ENCODE results near the gene A2M. TPM values are rescaled to one million over a fixed set of nuclear protein-coding genes. Genes with fewer than 3 reads are reported as not detected.

A2M gene
- polyA plus RNA-seq, 2 of the 4 experiments (the other 2 are of a cell fraction) = not detected

DNA sequence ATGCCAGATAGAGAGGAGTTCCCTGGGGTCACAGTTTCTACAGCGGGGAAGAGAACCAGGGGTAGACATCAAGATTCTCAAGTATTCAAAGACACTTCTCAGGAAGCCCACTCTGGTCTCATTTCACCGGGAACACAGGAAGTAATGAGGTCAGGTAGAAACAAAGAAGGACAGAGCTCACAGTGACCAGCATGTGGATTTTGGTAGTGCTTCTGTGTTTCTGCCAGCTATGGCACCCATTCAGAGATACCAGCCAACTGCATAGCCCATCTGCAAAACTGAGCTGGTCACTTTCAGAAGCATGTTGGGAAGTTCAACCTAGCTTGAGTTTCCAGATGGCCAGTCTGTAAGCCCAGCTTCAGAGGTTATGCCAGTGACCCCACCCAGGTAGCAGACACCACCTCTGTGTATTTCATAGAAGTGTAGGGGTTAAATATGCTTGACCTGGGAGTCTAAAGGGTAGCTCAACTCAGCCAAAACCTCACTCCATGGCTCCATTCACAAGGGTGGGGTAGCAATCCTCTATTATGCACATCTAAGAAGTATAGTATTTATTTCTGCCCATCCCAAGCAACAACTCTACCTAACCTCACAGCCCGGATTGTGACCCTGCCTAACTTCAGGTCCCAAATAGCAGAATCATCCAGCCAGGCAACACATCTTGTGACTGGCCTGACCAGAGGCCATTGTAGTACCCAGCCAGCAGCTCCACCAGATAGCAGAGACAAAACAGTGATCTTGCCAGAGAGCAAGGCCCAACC lies 33.9 kb downstream of the A2M start (continued):
- TF ChIP-seq RARB (CRISPR knock-in tag; IDR thresholded peaks at IDR 0.05) (no peak), HOXB13 (CRISPR knock-in tag; IDR thresholded peaks at IDR 0.05; ENCODE audit: low read depth) (no peak), CBX8 (IDR thresholded peaks at IDR 0.05) (no peak), ESRRA (IDR thresholded peaks at IDR 0.05; ENCODE audit: borderline replicate concordance, low read length) (no peak), CBX2 (IDR thresholded peaks at IDR 0.05; ENCODE audit: borderline replicate concordance, low read depth) (no peak), KDM5A (IDR thresholded peaks at IDR 0.05) (no peak), TP53 (CRISPR knock-in tag; IDR thresholded peaks at IDR 0.05) (no peak), RCOR1 (IDR thresholded peaks at IDR 0.05; ENCODE audit: low read depth, low read length) (no peak)
- TF ChIP-seq, protein P1, sequence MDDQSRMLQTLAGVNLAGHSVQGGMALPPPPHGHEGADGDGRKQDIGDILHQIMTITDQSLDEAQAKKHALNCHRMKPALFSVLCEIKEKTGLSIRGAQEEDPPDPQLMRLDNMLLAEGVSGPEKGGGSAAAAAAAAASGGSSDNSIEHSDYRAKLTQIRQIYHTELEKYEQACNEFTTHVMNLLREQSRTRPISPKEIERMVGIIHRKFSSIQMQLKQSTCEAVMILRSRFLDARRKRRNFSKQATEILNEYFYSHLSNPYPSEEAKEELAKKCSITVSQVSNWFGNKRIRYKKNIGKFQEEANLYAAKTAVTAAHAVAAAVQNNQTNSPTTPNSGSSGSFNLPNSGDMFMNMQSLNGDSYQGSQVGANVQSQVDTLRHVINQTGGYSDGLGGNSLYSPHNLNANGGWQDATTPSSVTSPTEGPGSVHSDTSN (IDR thresholded peaks at IDR 0.05) = no peak

- WGBS (ENCODE audit: missing lambda C conversion rate) = 43% methylated on average over 5 of the region's 5 CpGs
- POLR2A ChIA-PET = interaction anchor here (0.5 kb wide), 1 partner anchor 15 kb away, joined by 7 read pairs; no protein-coding TSS in a partner anchor
- FAIRE-seq = no peak
These were observed 35.6 kb downstream of the A2M start for GRCh38 chr12:9079883-9080675.

More at GRCh38 chr12:9079883-9080675, 35.6 kb downstream of the A2M start:
- no peak for ATAC-seq
- Histone ChIP-seq H3K9me3 (peaks cover 10% of the 10 kb centered on the region; the same call in 1 of the 3 replicates), H3K4me1 (no peaks in the 10 kb centered on the region), H3K4me2 (no peak overlapping the region), H3K27ac (no peak overlapping the region), H3K4me3 (no peak overlapping the region)
- TF ChIP-seq JUNB (IDR thresholded peaks at IDR 0.05) = no peak
- TF ChIP-seq ZNF302 (CRISPR knock-in tag; IDR thresholded peaks at IDR 0.05) = no peak
- TF ChIP-seq ZSCAN20 (CRISPR knock-in tag; IDR thresholded peaks at IDR 0.05) = no peak
- no peak for TF ChIP-seq BCL3 (IDR thresholded peaks at IDR 0.05)
- no peak for TF ChIP-seq POLR2A (IDR thresholded peaks at IDR 0.05; ENCODE audit: low read length)
- no peak for TF ChIP-seq ZC3H11A (IDR thresholded peaks at IDR 0.05)
- no peak for TF ChIP-seq KDM1A (IDR thresholded peaks at IDR 0.05; ENCODE audit: low read depth)
- TF ChIP-seq, protein P2, sequence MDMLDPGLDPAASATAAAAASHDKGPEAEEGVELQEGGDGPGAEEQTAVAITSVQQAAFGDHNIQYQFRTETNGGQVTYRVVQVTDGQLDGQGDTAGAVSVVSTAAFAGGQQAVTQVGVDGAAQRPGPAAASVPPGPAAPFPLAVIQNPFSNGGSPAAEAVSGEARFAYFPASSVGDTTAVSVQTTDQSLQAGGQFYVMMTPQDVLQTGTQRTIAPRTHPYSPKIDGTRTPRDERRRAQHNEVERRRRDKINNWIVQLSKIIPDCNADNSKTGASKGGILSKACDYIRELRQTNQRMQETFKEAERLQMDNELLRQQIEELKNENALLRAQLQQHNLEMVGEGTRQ (IDR thresholded peaks at IDR 0.05) = no peak
- no peak for TF ChIP-seq FOXS1 (CRISPR knock-in tag; IDR thresholded peaks at IDR 0.05)
- TF ChIP-seq TP53 (CRISPR knock-in tag; IDR thresholded peaks at IDR 0.05) = no peak
- TF ChIP-seq EHF (CRISPR knock-in tag; IDR thresholded peaks at IDR 0.05) = no peak
- TF ChIP-seq REST (IDR thresholded peaks at IDR 0.05) = no peak
- no peak for TF ChIP-seq RCOR1 (IDR thresholded peaks at IDR 0.05; ENCODE audit: low read depth, low read length)
- no peak for TF ChIP-seq RARB (CRISPR knock-in tag; IDR thresholded peaks at IDR 0.05)
- no peak for TF ChIP-seq NPAS2 (CRISPR knock-in tag; IDR thresholded peaks at IDR 0.05; ENCODE audit: borderline replicate concordance)
- TF ChIP-seq PHF8 (IDR thresholded peaks at IDR 0.05; ENCODE audit: borderline replicate concordance, low read depth) = no peak
- DNase-seq (ENCODE audit: low read depth in 1 of 2, low spot score in 1 of 2) = no peak
- CTCF ChIA-PET = interaction anchor here (1.7 kb wide), 1 partner anchor 30 kb away, joined by 6 read pairs; no protein-coding TSS in a partner anchor
